ENCODE data around the gene DLGAP1.

DLGAP1 gene

GRCh38 chr18:3790703-3791102, 664.4 kb downstream of the DLGAP1 start:
- no peaks in the 10 kb centered on the region for H3K9me3 ChIP-seq (ENCODE audit: low read length)
- H4K20me1 ChIP-seq (ENCODE audit: insufficient read depth, low read length) = no peaks in the 10 kb centered on the region
- no peaks in the 10 kb centered on the region for H3F3A ChIP-seq (ENCODE audit: insufficient read depth, low read length)
- no peak overlapping the region for H3K27ac ChIP-seq (ENCODE audit: low read depth, low read length, poor library complexity, severe bottlenecking)
- H2AFZ ChIP-seq (ENCODE audit: low read length) = no peak overlapping the region
- no peaks in the 10 kb centered on the region for H3K9me2 ChIP-seq (ENCODE audit: low read depth, low read length)
- H3K27me3 ChIP-seq (ENCODE audit: insufficient read depth, low read length) = no peaks in the 10 kb centered on the region
- H3K9ac ChIP-seq (ENCODE audit: low read length) = no peak overlapping the region
- H3K4me2 ChIP-seq (ENCODE audit: low read length) = no peak overlapping the region
- H3K36me3 ChIP-seq (ENCODE audit: insufficient read depth, low read length) = no peaks in the 10 kb centered on the region
- no peaks in the 10 kb centered on the region for H3K79me2 ChIP-seq (ENCODE audit: insufficient read depth, low read length)
- H3K4me1 ChIP-seq (ENCODE audit: insufficient read depth, low read length, severe bottlenecking) = no peaks in the 10 kb centered on the region
- TF ChIP-seq EZH2 (IDR thresholded peaks at IDR 0.05; ENCODE audit: borderline replicate concordance, low read length) (no peak), CTCF (IDR thresholded peaks at IDR 0.05; ENCODE audit: low read length) (no peak)
- no peak overlapping the region for H3K4me3 ChIP-seq (ENCODE audit: low read depth, low read length, poor library complexity, severe bottlenecking)

- Histone ChIP-seq H3K9me3 (ENCODE audit: low read length) (no peaks in the 10 kb centered on the region), H3K79me2 (ENCODE audit: insufficient read depth, low read length) (no peaks in the 10 kb centered on the region), H4K20me1 (ENCODE audit: insufficient read depth, low read length) (no peaks in the 10 kb centered on the region), H3K36me3 (ENCODE audit: insufficient read depth, low read length) (no peaks in the 10 kb centered on the region; the same call in 1 of the 2 replicates), H3K9me2 (ENCODE audit: low read depth, low read length) (no peaks in the 10 kb centered on the region), H3K9ac (ENCODE audit: low read length) (no peak overlapping the region), H3K4me3 (ENCODE audit: low read depth, low read length, poor library complexity, severe bottlenecking) (no peak overlapping the region), H3K4me1 (ENCODE audit: insufficient read depth, low read length, severe bottlenecking) (no peaks in the 10 kb centered on the region), H2AFZ (ENCODE audit: low read length) (no peak overlapping the region), H3K4me2 (ENCODE audit: low read length) (no peak overlapping the region), H3K27ac (ENCODE audit: low read depth, low read length, poor library complexity, severe bottlenecking) (no peak overlapping the region), H3F3A (ENCODE audit: insufficient read depth, low read length) (no peaks in the 10 kb centered on the region), H3K27me3 (ENCODE audit: insufficient read depth, low read length) (no peaks in the 10 kb centered on the region)
- TF ChIP-seq CTCF (IDR thresholded peaks at IDR 0.05; ENCODE audit: low read length) = no peak
- TF ChIP-seq EZH2 (IDR thresholded peaks at IDR 0.05; ENCODE audit: borderline replicate concordance, low read length) = no peak
Observed at GRCh38 chr18:3789525-3789924, 665.6 kb downstream of the DLGAP1 start.

- Histone ChIP-seq H2AFZ (ENCODE audit: low read length) (no peak overlapping the region), H3K9me2 (ENCODE audit: low read depth, low read length) (no peaks in the 10 kb centered on the region), H3K4me3 (ENCODE audit: low read depth, low read length, poor library complexity, severe bottlenecking) (no peak overlapping the region), H3K27me3 (ENCODE audit: insufficient read depth, low read length) (no peaks in the 10 kb centered on the region), H3K9me3 (ENCODE audit: low read length) (no peaks in the 10 kb centered on the region), H3K9ac (ENCODE audit: low read length) (no peak overlapping the region), H3K4me2 (ENCODE audit: low read length) (no peak overlapping the region), H3K4me1 (ENCODE audit: insufficient read depth, low read length, severe bottlenecking) (no peaks in the 10 kb centered on the region), H3K79me2 (ENCODE audit: insufficient read depth, low read length) (no peaks in the 10 kb centered on the region), H3F3A (ENCODE audit: insufficient read depth, low read length) (no peaks in the 10 kb centered on the region), H3K36me3 (ENCODE audit: insufficient read depth, low read length) (no peaks in the 10 kb centered on the region; the same call in 1 of the 2 replicates), H3K27ac (ENCODE audit: low read depth, low read length, poor library complexity, severe bottlenecking) (no peak overlapping the region), H4K20me1 (ENCODE audit: insufficient read depth, low read length) (no peaks in the 10 kb centered on the region)
- TF ChIP-seq EZH2 (IDR thresholded peaks at IDR 0.05; ENCODE audit: borderline replicate concordance, low read length) = no peak
- no peak for TF ChIP-seq CTCF (IDR thresholded peaks at IDR 0.05; ENCODE audit: low read length)
Observed at GRCh38 chr18:3784949-3785348, 670.2 kb downstream of the DLGAP1 start.

Measured in OCI-LY1 (cell line).